ENCODE results near the gene FAP.
A peak's percentile ranks its signal among the peaks of the same experiment; 100 is the strongest.

FAP gene

DNA sequence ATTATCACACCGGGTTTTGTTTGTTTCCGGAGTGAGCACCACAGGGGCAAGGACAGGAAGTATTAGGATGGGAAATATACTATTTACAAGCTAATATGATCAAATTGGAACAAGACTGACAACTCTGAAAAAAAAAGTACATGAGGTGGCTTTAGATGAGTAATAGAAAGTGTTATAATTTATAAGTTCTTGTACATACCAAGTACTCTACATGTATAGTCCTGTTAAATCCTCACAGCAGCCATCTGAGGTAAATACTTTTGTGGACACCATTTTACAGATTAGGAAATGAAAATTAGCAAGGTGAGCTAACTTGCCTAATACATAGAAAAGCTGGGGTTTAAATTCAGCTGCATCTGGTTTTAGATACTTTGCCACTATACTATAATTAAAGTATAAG lies 11.2 kb downstream of the FAP start:
- no peak for DNase-seq (ENCODE audit: extremely low read depth, low read depth)
- TF ChIP-seq, protein P1, sequence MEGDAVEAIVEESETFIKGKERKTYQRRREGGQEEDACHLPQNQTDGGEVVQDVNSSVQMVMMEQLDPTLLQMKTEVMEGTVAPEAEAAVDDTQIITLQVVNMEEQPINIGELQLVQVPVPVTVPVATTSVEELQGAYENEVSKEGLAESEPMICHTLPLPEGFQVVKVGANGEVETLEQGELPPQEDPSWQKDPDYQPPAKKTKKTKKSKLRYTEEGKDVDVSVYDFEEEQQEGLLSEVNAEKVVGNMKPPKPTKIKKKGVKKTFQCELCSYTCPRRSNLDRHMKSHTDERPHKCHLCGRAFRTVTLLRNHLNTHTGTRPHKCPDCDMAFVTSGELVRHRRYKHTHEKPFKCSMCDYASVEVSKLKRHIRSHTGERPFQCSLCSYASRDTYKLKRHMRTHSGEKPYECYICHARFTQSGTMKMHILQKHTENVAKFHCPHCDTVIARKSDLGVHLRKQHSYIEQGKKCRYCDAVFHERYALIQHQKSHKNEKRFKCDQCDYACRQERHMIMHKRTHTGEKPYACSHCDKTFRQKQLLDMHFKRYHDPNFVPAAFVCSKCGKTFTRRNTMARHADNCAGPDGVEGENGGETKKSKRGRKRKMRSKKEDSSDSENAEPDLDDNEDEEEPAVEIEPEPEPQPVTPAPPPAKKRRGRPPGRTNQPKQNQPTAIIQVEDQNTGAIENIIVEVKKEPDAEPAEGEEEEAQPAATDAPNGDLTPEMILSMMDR (IDR thresholded peaks at IDR 0.05; ENCODE audit: low read depth, low read length, missing control alignments), result no peak
- no peak overlapping the region for H3K4me3 ChIP-seq (replicated peaks; ENCODE audit: low read depth, low read length)

DNA sequence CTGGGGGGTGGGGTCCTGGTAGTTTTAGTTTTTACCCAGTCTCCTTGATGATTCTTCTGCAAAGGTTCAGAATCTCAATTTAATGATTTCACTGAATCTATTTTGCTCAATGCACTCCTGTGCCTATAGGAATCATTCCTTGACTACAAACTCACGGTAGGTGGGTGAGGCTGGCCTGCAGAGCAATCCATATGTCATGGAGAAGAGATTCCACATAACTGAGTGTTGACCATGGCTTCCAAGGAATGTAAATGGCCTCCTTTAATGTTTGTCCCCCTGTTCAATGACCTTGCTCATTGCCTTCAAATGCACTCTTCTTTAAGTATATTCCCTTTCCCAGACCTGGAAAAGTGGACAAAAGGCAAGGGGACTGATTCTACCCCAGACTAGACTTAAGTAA lies 12.5 kb downstream of the FAP start:
- DNase-seq (ENCODE audit: extremely low read depth, low read depth), result no peak
- no peak overlapping the region for H3K4me3 ChIP-seq (replicated peaks; ENCODE audit: low read depth, low read length)
- TF ChIP-seq, protein P1 (IDR thresholded peaks at IDR 0.05; ENCODE audit: low read depth, low read length, missing control alignments), result no peak

DNA sequence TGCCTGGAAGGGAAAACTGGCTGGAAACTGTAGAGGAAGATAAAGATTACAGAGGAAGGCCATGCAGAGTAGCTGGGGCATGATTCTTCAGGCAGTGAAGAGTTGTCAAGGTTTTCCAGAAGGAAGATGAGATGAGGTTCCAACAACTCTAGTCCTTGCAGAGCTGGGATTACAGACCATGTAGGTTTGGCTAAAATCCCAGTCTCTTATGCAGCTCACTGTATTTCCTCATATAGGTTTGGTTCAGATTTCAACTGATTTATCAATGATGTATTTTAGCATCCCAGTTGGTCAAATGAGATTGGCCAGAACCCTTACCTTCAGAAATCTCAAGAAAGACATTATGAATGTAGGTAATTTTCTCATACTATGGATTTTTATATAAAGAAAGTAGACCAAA lies 16.4 kb downstream of the FAP start:
- TF ChIP-seq, protein P1 (IDR thresholded peaks at IDR 0.05; ENCODE audit: low read depth, low read length, missing control alignments), result no peak
- no peak for DNase-seq (ENCODE audit: extremely low read depth, low read depth)
- no peak overlapping the region for H3K4me3 ChIP-seq (replicated peaks; ENCODE audit: low read depth, low read length)

DNA sequence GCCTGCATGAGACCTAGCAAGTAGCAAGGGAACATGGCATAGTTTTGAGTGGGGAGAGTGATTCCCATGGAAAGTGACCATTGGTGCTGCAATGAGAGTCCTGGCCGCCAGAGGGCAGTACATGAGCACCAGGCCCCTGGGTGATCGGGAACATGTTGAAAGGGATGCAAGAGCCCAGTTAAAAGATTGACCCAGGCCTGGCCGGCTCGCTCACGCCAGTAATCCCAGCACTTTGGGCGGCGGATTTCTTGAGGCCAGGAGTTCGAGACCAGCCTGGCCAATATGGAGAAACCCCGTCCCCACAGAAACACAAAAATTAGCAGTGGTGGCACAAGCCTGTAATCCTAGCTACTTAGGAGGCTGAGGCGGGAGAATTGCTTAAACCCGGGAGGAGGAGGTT lies 22.2 kb downstream of the FAP start:
- no peak for DNase-seq (ENCODE audit: extremely low read depth, low read depth)
- no peak overlapping the region for H3K4me3 ChIP-seq (replicated peaks; ENCODE audit: low read depth, low read length)
- TF ChIP-seq, protein P1 (IDR thresholded peaks at IDR 0.05; ENCODE audit: low read depth, low read length, missing control alignments), result peak; percentile 96

DNA sequence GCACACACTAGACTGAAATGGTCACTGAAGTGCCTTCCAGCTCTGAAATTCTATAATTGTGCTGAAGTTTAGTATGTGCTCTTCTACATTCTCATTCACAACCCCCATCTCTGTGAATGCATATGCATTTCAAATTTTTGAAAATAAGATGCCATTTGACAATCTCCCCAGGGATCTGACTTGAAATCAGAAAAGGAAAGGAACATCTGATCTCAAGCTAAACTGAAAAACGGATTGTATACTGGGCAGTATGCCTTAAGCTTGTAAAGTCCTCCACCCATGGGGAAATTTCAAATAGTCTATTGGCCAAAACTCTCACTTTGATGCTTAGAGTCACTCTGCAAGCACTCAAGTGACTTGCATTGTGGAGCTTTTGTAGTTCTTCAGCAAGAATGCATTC lies 22.9 kb downstream of the FAP start:
- H3K4me3 ChIP-seq (replicated peaks; ENCODE audit: low read depth, low read length), result no peak overlapping the region
- TF ChIP-seq, protein P1 (IDR thresholded peaks at IDR 0.05; ENCODE audit: low read depth, low read length, missing control alignments), result no peak
- no peak for DNase-seq (ENCODE audit: extremely low read depth, low read depth)

DNA sequence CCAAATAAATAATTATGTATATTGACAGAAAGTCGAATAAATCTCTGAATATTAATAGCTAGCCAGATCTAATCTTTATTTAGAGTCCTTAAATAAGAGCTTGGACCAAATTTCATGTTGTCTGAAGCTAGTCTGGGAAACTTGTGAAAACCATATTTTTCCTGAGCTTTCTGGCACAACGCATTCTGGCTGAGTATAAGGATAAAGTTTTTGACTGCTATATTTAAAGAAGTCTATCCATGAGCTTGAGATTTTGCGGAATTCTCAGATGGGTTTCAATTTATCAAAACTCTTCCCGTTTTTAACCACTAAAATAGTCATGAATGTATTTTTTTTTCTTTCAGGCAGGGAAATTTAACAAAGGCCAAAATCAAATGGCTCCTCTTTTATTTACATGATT lies 23.8 kb downstream of the FAP start:
- no peak overlapping the region for H3K4me3 ChIP-seq (replicated peaks; ENCODE audit: low read depth, low read length)
- TF ChIP-seq, protein P1 (IDR thresholded peaks at IDR 0.05; ENCODE audit: low read depth, low read length, missing control alignments), result no peak
- no peak for DNase-seq (ENCODE audit: extremely low read depth, low read depth)

DNA sequence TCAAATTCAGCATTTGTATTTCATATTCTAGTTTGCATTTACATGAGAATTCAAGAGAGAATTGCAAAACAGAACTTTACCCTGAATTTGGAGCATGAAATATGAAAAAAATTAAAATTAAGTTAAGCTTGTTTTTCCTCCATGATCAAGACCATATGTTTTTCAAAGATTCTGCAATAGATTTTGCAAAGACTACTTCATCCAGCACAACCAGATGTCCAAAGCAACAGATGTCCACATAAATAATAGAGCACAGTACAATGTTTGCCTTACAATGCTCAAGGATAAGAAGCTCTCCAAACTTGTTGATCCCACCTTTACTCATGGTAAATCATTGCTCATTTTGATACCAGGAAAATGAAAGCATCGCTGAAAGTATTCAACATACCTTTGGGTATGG lies 25.6 kb downstream of the FAP start:
- no peak overlapping the region for H3K4me3 ChIP-seq (replicated peaks; ENCODE audit: low read depth, low read length)
- DNase-seq (ENCODE audit: extremely low read depth, low read depth), result peak; percentile 16
- TF ChIP-seq, protein P1 (IDR thresholded peaks at IDR 0.05; ENCODE audit: low read depth, low read length, missing control alignments), result no peak

Measured in HFF-Myc (cell line).